K562 (cell line): ENCODE data around the gene SMCO3. TPM values are rescaled to one million over a fixed set of nuclear protein-coding genes. Genes with fewer than 3 reads are reported as not detected.

Source experiments
- ATAC-seq: fragments of 200-7000 bp; cut with Tn5 transposase; 3 replicates; pipeline ENCODE4 v1.9.1; 2020; ENCODE audit warnings: moderate library complexity
- BruUV-seq: library from RNA; stranded (reverse); fragments of 400-500 nt; replicated peaks from 2 replicates; lab custom pipeline; 2021; lab: Mats Ljungman, UMichigan
- CTCF ChIA-PET: fragments of 300-600 bp; formaldehyde crosslinking; extraction: SDS; loops from one replicate; lab custom pipeline; 2021; ENCODE audit warnings: low intra/inter-chr PET ratio; lab: Yijun Ruan, JAX
- POLR2A ChIA-PET: fragments of 300-600, 350-650 bp; sonication (Branson Sonifier 250); formaldehyde crosslinking; extraction: SDS; loops from one replicate; lab custom pipeline; 2021; ENCODE audit warnings: antibody characterized with exemption, inconsistent platforms; lab: Yijun Ruan, JAX
- DNase-seq, 4 experiments: peaks; one replicate each; pipeline versions ENCODE4 v3.0.0 to v3.0.0-alpha.2; 2011 to 2018; ENCODE audit warnings: low spot score in 3 of 4, mixed read lengths in 3 of 4; ENCODE audit errors: extremely low read depth in 1 of 4
- FAIRE-seq: peaks from 2 replicates; lab custom pipeline; 2011; peaks lifted over from hg19 to GRCh38; lab: Jason Lieb, UNC
- H2AFZ ChIP-seq: 2 replicates; pipeline ENCODE4 v1.6.0; 2011; ENCODE audit warnings: low read depth, low read length, control low read depth, inconsistent platforms
- H3K27ac ChIP-seq: fragments of 200-600 bp; 3 replicates; pipeline ENCODE4 v1.8.0; 2011; ENCODE audit warnings: low read depth, mild to moderate bottlenecking, control low read depth, inconsistent platforms, low read length, moderate library complexity, mixed read lengths; ENCODE audit errors: extremely low read depth
- H3K27me3 ChIP-seq, 2 experiments: fragments of 300-600 bp in 1 of 2; 2 replicates in 1 of 2; 3 replicates in 1 of 2; pipeline versions ENCODE4 v1.6.0 to v1.8.0; 2011; ENCODE audit warnings: inconsistent platforms in 2 of 2, low read length in 2 of 2, mild to moderate bottlenecking in 1 of 2, mixed read lengths in 1 of 2, moderate library complexity in 1 of 2; ENCODE audit not compliant: control insufficient read depth in 2 of 2, insufficient read depth in 2 of 2
- H3K36me3 ChIP-seq: fragments of 300-600 bp; 3 replicates; pipeline ENCODE4 v1.8.0; 2011; ENCODE audit warnings: mild to moderate bottlenecking, low read length, inconsistent platforms; ENCODE audit not compliant: control insufficient read depth, insufficient read depth
- H3K4me1 ChIP-seq, 2 experiments: fragments of 200-600 bp in 1 of 2; replicated peaks in 1 of 2; 2 replicates in 1 of 2; 3 replicates in 1 of 2; pipeline versions ENCODE4 v1.5.1 to v1.8.0; 2011; ENCODE audit warnings: inconsistent platforms in 2 of 2, low read length in 2 of 2, mild to moderate bottlenecking in 1 of 2, mixed read lengths in 1 of 2, moderate library complexity in 1 of 2; ENCODE audit not compliant: control insufficient read depth in 2 of 2, insufficient read depth in 2 of 2
- H3K4me2 ChIP-seq: 2 replicates; pipeline ENCODE4 v1.6.1; 2011; ENCODE audit warnings: low read length, control low read depth, inconsistent platforms, mixed read lengths; ENCODE audit not compliant: insufficient read depth
- H3K4me3 ChIP-seq: fragments of 200-600 bp; sonication (generic), shearing (Covaris generic); 2 replicates; pipeline ENCODE4 v1.5.1; 2016; ENCODE audit warnings: control low read depth, inconsistent platforms
- H3K79me2 ChIP-seq: fragments of 200-600 bp; 3 replicates; pipeline ENCODE4 v1.8.0; 2011; ENCODE audit warnings: low read length, inconsistent platforms; ENCODE audit not compliant: control insufficient read depth, insufficient read depth
- H3K9ac ChIP-seq, 2 experiments: 2 replicates each; pipeline versions ENCODE4 v1.6.0 to v1.6.1; 2011; ENCODE audit warnings: low read depth in 2 of 2, low read length in 2 of 2, control low read depth in 1 of 2, inconsistent platforms in 1 of 2, mild to moderate bottlenecking in 1 of 2, mixed read lengths in 1 of 2; ENCODE audit not compliant: insufficient read depth in 1 of 2
- H3K9me1 ChIP-seq: one replicate; pipeline ENCODE4 v1.6.0; 2011; ENCODE audit warnings: inconsistent platforms, mild to moderate bottlenecking, low read length, moderate library complexity; ENCODE audit not compliant: control insufficient read depth, insufficient read depth
- H3K9me3 ChIP-seq: replicated peaks from 2 replicates; pipeline ENCODE4 v1.5.1; 2011; ENCODE audit warnings: low read depth, low read length, inconsistent platforms; ENCODE audit not compliant: control insufficient read depth, insufficient read depth
- H4K20me1 ChIP-seq: replicated peaks from 2 replicates; pipeline ENCODE4 v1.6.1; 2011; ENCODE audit warnings: low read length, inconsistent platforms, mixed read lengths; ENCODE audit not compliant: control insufficient read depth, insufficient read depth
- C11orf30 ChIP-seq: fragments of 450-650 bp; IDR thresholded peaks from 2 replicates; pipeline ENCODE4 v1.6.1; 2016; ENCODE audit warnings: low read depth, mild to moderate bottlenecking
- GABPB1 ChIP-seq: sonication (generic); formaldehyde crosslinking; IDR thresholded peaks from 2 replicates; pipeline ENCODE4 v1.8.0; 2022; ENCODE audit warnings: mild to moderate bottlenecking, missing genetic modification reagents
- GTF2A2 ChIP-seq: IDR thresholded peaks from 2 replicates; pipeline ENCODE4 v1.6.1; 2016; ENCODE audit warnings: mild to moderate bottlenecking, missing genetic modification characterization, missing compliant biosample characterization
- HNRNPK ChIP-seq: fragments of 200-400 bp; formaldehyde crosslinking; IDR thresholded peaks from one replicate; pipeline ENCODE4 v1.6.1; 2018; ENCODE audit warnings: mild to moderate bottlenecking, low read depth, low read length; ENCODE audit not compliant: poor library complexity, severe bottlenecking
- KDM5B ChIP-seq: fragments of 200-600 bp; sonication (generic); IDR thresholded peaks from 2 replicates; pipeline ENCODE4 v1.6.1; 2012; ENCODE audit warnings: low read depth, mild to moderate bottlenecking, moderate library complexity, low read length, control low read depth, inconsistent platforms; ENCODE audit not compliant: insufficient replicate concordance
- MAFF ChIP-seq: IDR thresholded peaks from 2 replicates; pipeline ENCODE4 v1.6.1; 2012; ENCODE audit warnings: low read length, improper control_type of control experiment
- MAFG ChIP-seq: fragments of 450-650 bp; conservative IDR thresholded peaks from 2 replicates; pipeline ENCODE4 v1.6.1; 2016; ENCODE audit warnings: missing genetic modification characterization, missing compliant biosample characterization
- MAX ChIP-seq: sonication (generic); formaldehyde crosslinking; IDR thresholded peaks from 2 replicates; pipeline ENCODE4 v1.9.0; 2022; ENCODE audit warnings: mild to moderate bottlenecking, missing genetic modification reagents
- MCM2 ChIP-seq: fragments of 450-650 bp; IDR thresholded peaks from 2 replicates; pipeline ENCODE4 v1.6.1; 2017; ENCODE audit warnings: low read depth, mild to moderate bottlenecking
- SMARCC2 ChIP-seq: fragments of 450-650 bp; IDR thresholded peaks from 2 replicates; pipeline ENCODE4 v1.6.1; 2017; ENCODE audit warnings: antibody characterized with exemption, moderate library complexity, mild to moderate bottlenecking, low read depth
- TSC22D4 ChIP-seq: fragments of 450-650 bp; IDR thresholded peaks from 2 replicates; pipeline ENCODE4 v1.6.1; 2016; ENCODE audit warnings: missing genetic modification characterization, missing biosample characterization, control low read depth
- ZBTB12 ChIP-seq: fragments of 250-450 bp; sonication (Bioruptor Pico); IDR thresholded peaks from 2 replicates; pipeline ENCODE4 v1.4.0; 2020
- ZKSCAN3 ChIP-seq: fragments of 250-450 bp; sonication (Bioruptor Pico); IDR thresholded peaks from 2 replicates; pipeline ENCODE4 v1.4.0; 2020
- ZNF316 ChIP-seq: fragments of 450-650 bp; IDR thresholded peaks from 2 replicates; pipeline ENCODE4 v1.6.1; 2016
- ZNF699 ChIP-seq: fragments of 250-450 bp; sonication (Bioruptor Pico); IDR thresholded peaks from 2 replicates; pipeline ENCODE4 v1.8.0; 2021; ENCODE audit warnings: mild to moderate bottlenecking, moderate library complexity; ENCODE audit not compliant: insufficient replicate concordance
- WGBS: fragments of 100-300 bp; shearing (Covaris generic); methylation state at CpG from one replicate; pipeline ENCODE4 v1.1.6; 2016; ENCODE audit warnings: low coverage, mixed read lengths; ENCODE audit not compliant: insufficient coverage; ENCODE audit errors: missing lambda C conversion rate; 5-methylcytosine and 5-hydroxymethylcytosine counted together
- in situ Hi-C: fragments of 300-500 bp; cut with MboI; formaldehyde crosslinking; loops from 4 replicates; pipeline ENCODE4 v1.15.0; 2018; ENCODE audit warnings: inconsistent platforms, mixed read lengths
- intact Hi-C: fragments of 100-400 bp; cut with micrococcal nuclease; formaldehyde crosslinking; loops from 2 replicates; pipeline ENCODE4 v1.14.2; 2022
- polyA plus RNA-seq, 8 experiments: library from polyadenylated mRNA; depleted of rRNA in 4 of 8; stranded (reverse) in 5 of 8; unstranded in 3 of 8; fragments of >200 nt; fragmentation: Nextera tagmentation in 2 of 8; fragmentation: Illumina TruSeq in 1 of 8; extraction: Ambion mirVana in 2 of 8; extraction: Trizol in 1 of 8; gene quantifications; 2 replicates each; pipeline versions ENCODE4 v1.2.1 to v1.2.3, GENCODE V29; 2011 to 2014; ENCODE audit warnings: inconsistent platforms in 1 of 8, missing spikeins in 1 of 8
- total RNA-seq, 7 experiments: library from RNA; depleted of rRNA in 6 of 7; stranded (reverse); fragments of >200 nt in 6 of 7; fragmentation: Illumina TruSeq in 2 of 7; extraction: Trizol in 2 of 7; gene quantifications; 2 replicates each; pipeline versions ENCODE4 v1.2.1 to v1.2.3, GENCODE V29; 2011 to 2021; ENCODE audit warnings: low replicate concordance in 1 of 7

SMCO3 gene
- total and polyA plus RNA-seq, 9 of the 15 experiments (the other 6 are each of a cell fraction or from before 2014, with no cell fraction given), result 0.10 to 0.14 TPM; not detected in 7

GRCh38 chr12:14795028-14795448 is 18.9 kb downstream of the SMCO3 start:
- in situ Hi-C loops, result no loop called here
- H3K79me2 ChIP-seq, result peaks cover 12% of the 10 kb centered on the region
- DNase-seq, result no peak
- H3K36me3 ChIP-seq, result peaks cover 90% of the 10 kb centered on the region
- peak; percentile 66 for TF ChIP-seq C11orf30
- no peak for TF ChIP-seq MAX
- peak; percentile 78 for TF ChIP-seq ZNF316
- TF ChIP-seq MAFF, result peak; percentile 48
- TF ChIP-seq MAFG (tag), result peak; percentile 71
- TF ChIP-seq, all 486 proteins: peak for 4
- H3K9me3 ChIP-seq, result no peaks in the 10 kb centered on the region
- H4K20me1 ChIP-seq, result no peaks in the 10 kb centered on the region
- intact Hi-C loops, result no loop called here
- no peaks in the 10 kb centered on the region for H3K27me3 ChIP-seq
- no peak overlapping the region for H3K27ac ChIP-seq
- FAIRE-seq (no peak), ATAC-seq (no peak)
- H3K4me1 ChIP-seq, result no peaks in the 10 kb centered on the region
- ChIA-PET CTCF (no interaction called here), POLR2A (interaction anchor here (1.2 kb wide), 1 partner anchor 13 kb away, joined by 3 read pairs; no protein-coding TSS in a partner anchor)
- no peak overlapping the region for H3K9ac ChIP-seq
- no peak overlapping the region for H3K4me3 ChIP-seq
- no peaks in the 10 kb centered on the region for H3K9me1 ChIP-seq
- H3K4me2 ChIP-seq, result no peak overlapping the region
- no peak overlapping the region for H2AFZ ChIP-seq
- 71% methylated on average over 3 of the region's 4 CpGs for WGBS
- no TSS peak for BruUV-seq

GRCh38 chr12:14785568-14785967 is 28.4 kb downstream of the SMCO3 start:
- H3K9me3 ChIP-seq, result no peaks in the 10 kb centered on the region
- no peaks in the 10 kb centered on the region for H3K79me2 ChIP-seq
- no peak for DNase-seq
- no peaks in the 10 kb centered on the region for H3K4me1 ChIP-seq
- FAIRE-seq, result no peak
- H3K9me1 ChIP-seq, result no peaks in the 10 kb centered on the region
- H4K20me1 ChIP-seq, result no peaks in the 10 kb centered on the region
- in situ Hi-C loops (no loop called here), intact Hi-C loops (no loop called here)
- H3K4me3 ChIP-seq, result no peak overlapping the region
- no peak overlapping the region for H2AFZ ChIP-seq
- H3K9ac ChIP-seq, result no peak overlapping the region
- no peaks in the 10 kb centered on the region for H3K27me3 ChIP-seq
- H3K27ac ChIP-seq, result no peak overlapping the region
- ChIA-PET CTCF (no interaction called here), POLR2A (interaction anchor here (0.5 kb wide), 1 partner anchor 373 kb away, joined by 4 read pairs; no protein-coding TSS in a partner anchor)
- no peak overlapping the region for H3K4me2 ChIP-seq
- H3K36me3 ChIP-seq, result peaks cover 47% of the 10 kb centered on the region
- no peak for ATAC-seq
- 89% methylated on average over 3 of the region's 3 CpGs for whole genome bisulfite sequencing
- no TSS peak for BruUV-seq
- TF ChIP-seq ZKSCAN3 (CRISPR knock-in tag) (no peak), TSC22D4 (tag) (no peak), GABPB1 (CRISPR knock-in tag) (no peak), KDM5B (no peak), HNRNPK (no peak), GTF2A2 (tag) (no peak), ZNF699 (CRISPR knock-in tag) (no peak), SMARCC2 (no peak), MCM2 (no peak), ZBTB12 (CRISPR knock-in tag) (no peak)
